Measurements from ENCODE around the gene SPOCD1.

- TF ChIP-seq EP300 (IDR thresholded peaks at IDR 0.05; ENCODE audit: low read depth) (no peak), CTCF (IDR thresholded peaks at IDR 0.05) (no peak), POLR2A (IDR thresholded peaks at IDR 0.05) (no peak), POLR2AphosphoS5 (IDR thresholded peaks at IDR 0.05) (no peak)
Observed at GRCh38 chr1:31750858-31751510, 64.8 kb downstream of the SPOCD1 start.

Data from transverse colon (tissue), 4 donors.